ENCODE results near the gene DSCAML1. TPM values are rescaled to one million over a fixed set of nuclear protein-coding genes. Genes with fewer than 3 reads are reported as not detected.

The DSCAML1 gene
- total RNA-seq, 4 donors from 2014 or later: 2.9 to 5.8 (median 3.3) TPM

DNA sequence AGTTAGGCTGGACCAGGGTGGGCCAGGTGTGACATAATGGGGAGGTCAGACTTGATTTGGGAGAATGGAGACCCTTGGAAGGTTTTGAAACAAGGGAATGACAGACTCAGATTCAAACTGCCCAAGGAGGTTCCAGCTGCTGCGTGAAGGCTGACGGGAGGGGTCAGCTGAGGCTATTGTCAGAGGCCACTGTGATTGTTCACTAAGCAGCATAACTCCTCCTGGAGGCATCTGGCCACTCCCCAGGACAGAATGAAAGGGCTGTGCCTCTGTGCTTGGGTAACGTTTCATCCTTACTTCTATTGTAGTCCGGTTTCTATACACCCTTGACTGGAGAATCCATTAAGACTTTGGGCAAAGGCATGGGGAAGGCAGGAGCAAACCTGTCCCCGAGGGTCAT lies 126.6 kb downstream of the DSCAML1 start:
- no peak for DNase-seq
- TF ChIP-seq POLR2AphosphoS5 (IDR thresholded peaks at IDR 0.05): no peak
- TF ChIP-seq, protein P1, sequence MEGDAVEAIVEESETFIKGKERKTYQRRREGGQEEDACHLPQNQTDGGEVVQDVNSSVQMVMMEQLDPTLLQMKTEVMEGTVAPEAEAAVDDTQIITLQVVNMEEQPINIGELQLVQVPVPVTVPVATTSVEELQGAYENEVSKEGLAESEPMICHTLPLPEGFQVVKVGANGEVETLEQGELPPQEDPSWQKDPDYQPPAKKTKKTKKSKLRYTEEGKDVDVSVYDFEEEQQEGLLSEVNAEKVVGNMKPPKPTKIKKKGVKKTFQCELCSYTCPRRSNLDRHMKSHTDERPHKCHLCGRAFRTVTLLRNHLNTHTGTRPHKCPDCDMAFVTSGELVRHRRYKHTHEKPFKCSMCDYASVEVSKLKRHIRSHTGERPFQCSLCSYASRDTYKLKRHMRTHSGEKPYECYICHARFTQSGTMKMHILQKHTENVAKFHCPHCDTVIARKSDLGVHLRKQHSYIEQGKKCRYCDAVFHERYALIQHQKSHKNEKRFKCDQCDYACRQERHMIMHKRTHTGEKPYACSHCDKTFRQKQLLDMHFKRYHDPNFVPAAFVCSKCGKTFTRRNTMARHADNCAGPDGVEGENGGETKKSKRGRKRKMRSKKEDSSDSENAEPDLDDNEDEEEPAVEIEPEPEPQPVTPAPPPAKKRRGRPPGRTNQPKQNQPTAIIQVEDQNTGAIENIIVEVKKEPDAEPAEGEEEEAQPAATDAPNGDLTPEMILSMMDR (IDR thresholded peaks at IDR 0.05): no peak
- TF ChIP-seq EP300 (IDR thresholded peaks at IDR 0.05; ENCODE audit: low read depth): no peak
- no peak for TF ChIP-seq POLR2A (IDR thresholded peaks at IDR 0.05)
- Histone ChIP-seq H3K9me3 (no peaks in the 10 kb centered on the region), H3K27me3 (no peaks in the 10 kb centered on the region), H3K4me1 (no peaks in the 10 kb centered on the region), H3K36me3 (no peaks in the 10 kb centered on the region), H3K27ac (no peak overlapping the region), H3K4me3 (no peak overlapping the region)
- 84% methylated on average over 5 of the region's 5 CpGs; no CpG with 5 or more reads in 1 of the 2 donors for WGBS, 2 donors (ENCODE audit: low coverage in 1 of 2)
- in situ Hi-C loops (cut with MboI; ENCODE audit: low pct_ligation_motif_present in 1 of 4, low pct_unique_long_range_greater_than_20kb in 1 of 4, low sequenced_read_pairs in 3 of 4): no loop called here
- intact Hi-C loops (cut with DNase I; ENCODE audit: low total_unique reads): no loop called here

DNA sequence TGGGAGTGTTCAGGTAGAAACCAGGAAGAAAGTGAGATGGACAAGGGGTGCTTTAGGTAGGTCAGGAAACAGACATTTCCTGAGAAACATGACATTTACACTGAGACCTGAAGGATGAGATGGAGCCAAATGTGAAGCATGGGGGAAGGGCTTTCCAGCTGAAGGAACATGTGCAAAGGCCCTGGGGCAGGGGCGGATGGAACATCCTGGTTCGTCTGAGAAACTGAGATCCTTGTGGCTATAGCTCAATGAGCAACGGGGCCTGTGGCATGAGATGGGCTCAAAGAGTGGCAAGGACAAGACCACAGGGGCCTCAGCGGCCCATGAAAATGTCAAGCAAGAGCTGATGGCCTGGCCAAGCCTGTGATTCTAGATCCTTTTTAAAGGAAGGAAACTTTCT lies 127.4 kb downstream of the DSCAML1 start:
- no peaks in the 10 kb centered on the region for H3K9me3 ChIP-seq
- no peaks in the 10 kb centered on the region for H3K36me3 ChIP-seq
- H3K27ac ChIP-seq: no peak overlapping the region
- no peaks in the 10 kb centered on the region for H3K27me3 ChIP-seq
- no peak for DNase-seq
- peaks cover 0 to 7% (median 3%) of the 10 kb centered on the region in 4 donors for H3K4me1 ChIP-seq
- in situ Hi-C loops (cut with MboI; ENCODE audit: low pct_ligation_motif_present in 1 of 4, low pct_unique_long_range_greater_than_20kb in 1 of 4, low sequenced_read_pairs in 3 of 4) (no loop called here), intact Hi-C loops (cut with DNase I; ENCODE audit: low total_unique reads) (no loop called here)
- TF ChIP-seq POLR2AphosphoS5 (IDR thresholded peaks at IDR 0.05): no peak
- TF ChIP-seq, protein P1 (IDR thresholded peaks at IDR 0.05): no peak
- no peak for TF ChIP-seq EP300 (IDR thresholded peaks at IDR 0.05; ENCODE audit: low read depth)
- TF ChIP-seq POLR2A (IDR thresholded peaks at IDR 0.05): no peak
- 81% methylated on average over 4 of the region's 4 CpGs; no CpG with 5 or more reads in 1 of the 2 donors for WGBS, 2 donors (ENCODE audit: low coverage in 1 of 2)
- no peak overlapping the region for H3K4me3 ChIP-seq

DNA sequence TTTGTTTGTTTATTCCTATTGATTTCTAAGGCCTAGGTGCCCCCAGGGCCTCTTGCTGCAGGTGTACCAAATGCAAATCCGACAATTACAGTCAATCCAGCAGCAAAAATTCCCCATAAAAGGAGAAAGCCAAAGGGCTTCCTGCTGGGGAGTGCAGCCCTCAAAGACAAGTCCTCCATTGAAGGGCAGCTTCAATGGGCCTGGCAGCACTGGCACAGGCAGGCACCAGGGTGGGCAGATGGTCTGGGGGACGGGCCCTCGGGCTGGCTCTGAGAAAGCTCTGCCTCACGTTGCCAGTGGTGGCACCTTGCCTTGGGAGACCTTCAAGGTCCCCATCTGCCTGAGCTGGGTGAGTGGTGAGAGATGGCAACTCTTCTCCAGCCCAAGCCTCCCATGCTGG lies 128.0 kb downstream of the DSCAML1 start:
- TF ChIP-seq EP300 (IDR thresholded peaks at IDR 0.05; ENCODE audit: low read depth) (no peak), POLR2AphosphoS5 (IDR thresholded peaks at IDR 0.05) (no peak), POLR2A (IDR thresholded peaks at IDR 0.05) (no peak)
- TF ChIP-seq, protein P1 (IDR thresholded peaks at IDR 0.05): no peak

GRCh38 chr11:117668321-117668751 lies 128.7 kb downstream of the DSCAML1 start:
- in situ Hi-C loops (cut with MboI; ENCODE audit: low pct_ligation_motif_present in 1 of 4, low pct_unique_long_range_greater_than_20kb in 1 of 4, low sequenced_read_pairs in 3 of 4) (no loop called here), intact Hi-C loops (cut with DNase I; ENCODE audit: low total_unique reads) (no loop called here)
- WGBS, 2 donors (ENCODE audit: low coverage in 1 of 2): 66% methylated on average over 6 of the region's 6 CpGs; no CpG with 5 or more reads in 1 of the 2 donors
- Histone ChIP-seq H3K4me3 (no peak overlapping the region), H3K27me3 (no peaks in the 10 kb centered on the region), H3K4me1 (peaks cover 0 to 18% (median 3%) of the 10 kb centered on the region in 4 donors), H3K27ac (no peak overlapping the region), H3K36me3 (no peaks in the 10 kb centered on the region), H3K9me3 (no peaks in the 10 kb centered on the region)
- TF ChIP-seq POLR2A (IDR thresholded peaks at IDR 0.05): no peak
- TF ChIP-seq, protein P1 (IDR thresholded peaks at IDR 0.05): no peak
- no peak for DNase-seq

More for the DNA sequence above, 128.0 kb downstream of the DSCAML1 start:
- WGBS, 2 donors (ENCODE audit: low coverage in 1 of 2): 89% methylated on average over 4 of the region's 4 CpGs; no CpG with 5 or more reads in 1 of the 2 donors
- no peaks in the 10 kb centered on the region for H3K27me3 ChIP-seq
- DNase-seq: no peak
- peaks cover 0 to 13% (median 3%) of the 10 kb centered on the region in 4 donors for H3K4me1 ChIP-seq
- no peak overlapping the region for H3K4me3 ChIP-seq
- H3K9me3 ChIP-seq: no peaks in the 10 kb centered on the region
- intact Hi-C loops (cut with DNase I; ENCODE audit: low total_unique reads) (no loop called here), in situ Hi-C loops (cut with MboI; ENCODE audit: low pct_ligation_motif_present in 1 of 4, low pct_unique_long_range_greater_than_20kb in 1 of 4, low sequenced_read_pairs in 3 of 4) (no loop called here)
- no peaks in the 10 kb centered on the region for H3K36me3 ChIP-seq
- no peak overlapping the region for H3K27ac ChIP-seq
